HG03139 (cell line): ENCODE measurements around the gene KIF21B.
"Not testable (repeated sequence)": the region's sequence is repeated elsewhere in the genome, so short reads cannot be mapped to it uniquely, and the experiment has no call there.

Experiments
- ATAC-seq: cut with Tn5 transposase; IDR thresholded peaks from one replicate; pipeline ENCODE4 v1.9.1; 2021; ENCODE audit not compliant: unreplicated experiment

Gene KIF21B

GRCh38 chr1:200951016-200951415 is 72.5 kb downstream of the KIF21B start:
- no peak for ATAC-seq

- no peak for ATAC-seq
Observed at GRCh38 chr1:200949626-200950025, 73.9 kb downstream of the KIF21B start.

- no peak for ATAC-seq
Observed at GRCh38 chr1:200947059-200947566, 76.4 kb downstream of the KIF21B start.

- ATAC-seq, result no peak
Observed at GRCh38 chr1:200945111-200945510, 78.4 kb downstream of the KIF21B start.

- no peak for ATAC-seq
Observed at GRCh38 chr1:200938955-200939354, 84.6 kb downstream of the KIF21B start.

GRCh38 chr1:200935286-200935962 is 88.1 kb downstream of the KIF21B start:
- ATAC-seq, result not testable (repeated sequence)

GRCh38 chr1:200934676-200935245 is 88.8 kb downstream of the KIF21B start:
- no peak for ATAC-seq

- ATAC-seq, result no peak
Observed at GRCh38 chr1:200931776-200932175, 91.7 kb downstream of the KIF21B start.

GRCh38 chr1:200930285-200930684 is 93.2 kb downstream of the KIF21B start:
- ATAC-seq, result not testable (repeated sequence)

- no peak for ATAC-seq
Observed at GRCh38 chr1:200929530-200930278, 93.8 kb downstream of the KIF21B start.

- no peak for ATAC-seq
Observed at GRCh38 chr1:200925831-200926230, 97.7 kb downstream of the KIF21B start.

- ATAC-seq, result no peak
Observed at GRCh38 chr1:200923601-200924000, 99.9 kb downstream of the KIF21B start.

GRCh38 chr1:200922406-200922805 is 101.1 kb downstream of the KIF21B start:
- ATAC-seq, result no peak

- ATAC-seq, result no peak
Observed at GRCh38 chr1:200921571-200922110, 101.9 kb downstream of the KIF21B start.
